Pancreas (tissue), 10 donors: ENCODE data around the gene DLX2. TPM values are rescaled to one million over a fixed set of nuclear protein-coding genes. Genes with fewer than 3 reads are reported as not detected.

Source experiments
- ATAC-seq, 4 donors: fragments of 200-7000 bp; cut with Tn5 transposase; one replicate each; pipeline versions ENCODE4 v1.8.0 to v1.9.1; 2020; ENCODE audit warnings: mild to moderate bottlenecking in 4 of 4, moderate library complexity in 4 of 4
- DNase-seq, 6 donors: peaks; one replicate each; pipeline ENCODE4 v3.0.0-alpha.2; 2020
- FAIRE-seq: peaks from 2 replicates; lab custom pipeline; 2012; peaks lifted over from hg19 to GRCh38; lab: Jason Lieb, UNC
- H3K27ac ChIP-seq, 4 donors: fragments of 200-600 bp; sonication (generic); 1 replicate in 3 of 4; 2 replicates in 1 of 4; pipeline versions ENCODE4 v1.5.0 to v1.8.0; 2020
- H3K27me3 ChIP-seq, 4 donors: fragments of 200-600 bp; one replicate each; pipeline ENCODE4 v1.8.0; 2021
- H3K36me3 ChIP-seq, 3 donors: fragments of 200-600 bp; sonication (generic) in 1 of 3; one replicate each; pipeline versions ENCODE4 v1.5.0 to v1.8.0; 2020 to 2021
- H3K4me1 ChIP-seq, 3 donors: fragments of 200-600 bp; one replicate each; pipeline ENCODE4 v1.8.0; 2021
- H3K4me3 ChIP-seq, 4 donors: fragments of 200-600 bp; sonication (generic) in 2 of 4; one replicate each; pipeline versions ENCODE4 v1.5.0 to v1.8.0; 2020 to 2021
- H3K9me3 ChIP-seq, 4 donors: fragments of 200-600 bp; one replicate each; pipeline ENCODE4 v1.8.0; 2021
- WGBS, 2 donors: extraction: QIAGEN DNeasy Blood & Tissue Kit; methylation state at CpG; one replicate each; pipeline ENCODE4 v1.1.7; 2013; 5-methylcytosine and 5-hydroxymethylcytosine counted together
- intact Hi-C, 3 donors: fragments of 100-400 bp; cut with DNase I; formaldehyde crosslinking; loops; one replicate each; pipeline versions ENCODE4 v1.11.1 to v1.14.2; 2022
- polyA plus RNA-seq, 2 donors: library from polyadenylated mRNA; stranded (reverse); fragments of 200-250 nt; gene quantifications; one replicate each; pipeline ENCODE4 v1.2.3, GENCODE V29; 2013
- total RNA-seq, 6 donors: library from RNA; stranded (reverse); fragmentation: NEBNext Ultra II Directional in 4 of 6; extraction: Animal tissue kit (Norgen Biotek cat#: 25700) in 4 of 6; gene quantifications; one replicate each; pipeline versions ENCODE4 v1.2.1 to v1.2.4, GENCODE V29; 2021 to 2023
- TF ChIP-seq, protein P1 (sequence below), 4 donors: fragments of 200-600 bp; sonication (generic) in 3 of 4; IDR thresholded peaks; one replicate each; pipeline versions ENCODE4 v1.5.0 to v1.8.0; 2021; ENCODE audit warnings: antibody characterized with exemption in 4 of 4
- donor health status: healthy with polysubstance abuse.
- donor health status: DM: no; HTN: no; CAD: no; lungs with moderate emphysema.
- donor health status: DM: no; HTN: no; CAD: no.
- donor health status: control.
- donor health status: control.
- donor health status: Bipolar disorder and iron deficiency.
- donor health status: DM: yes; HTN: yes; CAD: no.
- donor health status: DM: no; HTN: no; CAD: no.
- donor health status: DM: no; HTN: no; CAD: no.
- donor health status: DM: yes; HTN: yes; CAD: no.

Gene DLX2
- total and polyA plus RNA-seq, 8 donors: not detected

DNA sequence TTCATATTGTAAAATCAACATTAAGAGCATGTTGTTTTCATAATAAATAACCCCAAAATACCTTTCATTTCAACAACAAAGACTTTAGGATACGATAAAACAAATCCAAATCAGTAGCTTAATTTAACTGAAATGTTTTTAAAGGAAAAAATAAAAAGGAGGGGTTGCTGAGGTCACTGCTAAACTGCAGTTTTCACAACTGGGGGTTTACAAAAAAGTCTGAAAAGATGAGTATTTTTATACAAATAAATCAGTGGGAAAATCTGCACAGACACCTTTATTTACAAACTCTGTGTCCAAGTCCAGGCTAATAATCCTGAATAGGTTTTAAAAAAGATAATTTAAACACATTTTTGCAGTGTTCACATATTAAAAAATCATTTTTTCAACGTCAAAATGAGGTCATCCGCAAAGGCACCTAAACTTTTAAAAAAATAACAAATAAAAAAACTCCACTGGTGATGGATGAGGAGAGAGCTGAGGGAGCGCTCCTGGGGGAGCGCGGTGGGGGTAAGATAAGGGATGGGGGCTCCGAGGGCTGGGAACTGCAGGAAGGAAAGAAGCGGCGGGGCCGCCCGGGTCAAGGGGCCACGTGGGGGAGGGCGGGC is 3.1 kb downstream of the DLX2 start:
- FAIRE-seq: no peak
- WGBS, 2 donors: 9% methylated on average over 12 to 13 of the region's 13 CpGs
- peaks cover 8 to 34% (median 21%) of the 10 kb centered on the region in 3 donors for H3K4me1 ChIP-seq

DNA sequence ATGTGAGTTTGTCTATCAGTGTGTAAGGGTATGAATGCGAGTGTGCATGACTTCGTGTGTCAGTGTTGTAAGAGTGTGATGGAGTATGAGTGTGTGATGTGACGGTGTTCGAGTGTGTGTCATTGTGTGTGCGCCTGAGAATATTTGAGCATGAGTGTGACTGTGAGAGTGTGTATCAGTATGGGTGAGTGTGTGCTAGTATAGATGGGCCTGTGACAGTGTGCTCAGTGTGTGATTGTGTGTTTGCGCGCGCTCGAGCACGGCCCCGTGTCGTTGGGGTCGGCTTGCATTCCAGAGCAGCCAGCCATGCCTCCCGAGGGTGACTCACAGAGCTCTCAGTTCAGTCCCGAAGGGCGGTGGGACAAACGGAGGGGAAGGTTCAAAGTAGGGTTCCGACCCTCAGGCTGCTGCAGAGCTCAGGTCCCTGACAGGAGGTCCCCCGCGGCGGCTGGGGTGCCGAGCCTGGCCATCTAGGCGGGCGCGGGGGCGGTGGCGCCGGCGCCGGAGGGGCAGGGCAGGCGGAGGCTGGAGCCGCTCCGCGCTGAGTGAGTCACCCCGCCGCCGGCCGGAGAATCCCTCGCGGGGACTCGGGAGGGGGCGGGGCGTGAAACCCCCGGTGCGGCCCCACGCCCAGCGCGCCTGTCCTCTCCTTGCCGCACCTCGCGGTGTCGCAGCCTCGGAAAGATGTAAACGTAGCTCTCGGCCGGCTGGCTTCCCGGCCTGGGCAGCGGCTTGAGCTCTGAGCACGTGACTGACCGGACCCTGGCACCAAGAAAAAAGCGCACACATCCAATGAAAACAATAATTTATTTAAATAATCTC is 3.8 kb downstream of the DLX2 start:
- Histone ChIP-seq H3K27me3 (peaks cover 3 to 57% (median 18%) of the 10 kb centered on the region in 4 donors), H3K27ac (no peak overlapping the region), H3K9me3 (no peaks in the 10 kb centered on the region), H3K36me3 (no peaks in the 10 kb centered on the region), H3K4me3 (peak overlapping the region in 2 of 4 donors; percentile 22 to 30), H3K4me1 (peaks cover 8 to 40% (median 21%) of the 10 kb centered on the region in 3 donors)
- intact Hi-C loops: no loop called here
- WGBS, 2 donors: 10% methylated on average over 52 to 61 of the region's 61 CpGs
- TF ChIP-seq, protein P1, sequence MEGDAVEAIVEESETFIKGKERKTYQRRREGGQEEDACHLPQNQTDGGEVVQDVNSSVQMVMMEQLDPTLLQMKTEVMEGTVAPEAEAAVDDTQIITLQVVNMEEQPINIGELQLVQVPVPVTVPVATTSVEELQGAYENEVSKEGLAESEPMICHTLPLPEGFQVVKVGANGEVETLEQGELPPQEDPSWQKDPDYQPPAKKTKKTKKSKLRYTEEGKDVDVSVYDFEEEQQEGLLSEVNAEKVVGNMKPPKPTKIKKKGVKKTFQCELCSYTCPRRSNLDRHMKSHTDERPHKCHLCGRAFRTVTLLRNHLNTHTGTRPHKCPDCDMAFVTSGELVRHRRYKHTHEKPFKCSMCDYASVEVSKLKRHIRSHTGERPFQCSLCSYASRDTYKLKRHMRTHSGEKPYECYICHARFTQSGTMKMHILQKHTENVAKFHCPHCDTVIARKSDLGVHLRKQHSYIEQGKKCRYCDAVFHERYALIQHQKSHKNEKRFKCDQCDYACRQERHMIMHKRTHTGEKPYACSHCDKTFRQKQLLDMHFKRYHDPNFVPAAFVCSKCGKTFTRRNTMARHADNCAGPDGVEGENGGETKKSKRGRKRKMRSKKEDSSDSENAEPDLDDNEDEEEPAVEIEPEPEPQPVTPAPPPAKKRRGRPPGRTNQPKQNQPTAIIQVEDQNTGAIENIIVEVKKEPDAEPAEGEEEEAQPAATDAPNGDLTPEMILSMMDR (IDR thresholded peaks at IDR 0.05): no peak
- ATAC-seq: peak in 3 of 4 donors; percentile 6 to 22 (median 15)
- peak in 3 of 6 donors; percentile 23 to 78 (median 48) for DNase-seq
- no peak for FAIRE-seq

More for the DNA sequence above, 3.1 kb downstream of the DLX2 start:
- DNase-seq (no peak), ATAC-seq (no peak)
- Histone ChIP-seq H3K27me3 (peaks cover 3 to 58% (median 20%) of the 10 kb centered on the region in 4 donors), H3K9me3 (no peaks in the 10 kb centered on the region), H3K27ac (no peak overlapping the region), H3K4me3 (peak overlapping the region in 1 of 4 donors; percentile 30), H3K36me3 (no peaks in the 10 kb centered on the region)
- intact Hi-C loops: loop anchor here in 1 of 3 donors (10.0 kb wide), 1 partner anchor 285 kb away; no protein-coding TSS in a partner anchor
- TF ChIP-seq, protein P1 (IDR thresholded peaks at IDR 0.05): no peak

DNA sequence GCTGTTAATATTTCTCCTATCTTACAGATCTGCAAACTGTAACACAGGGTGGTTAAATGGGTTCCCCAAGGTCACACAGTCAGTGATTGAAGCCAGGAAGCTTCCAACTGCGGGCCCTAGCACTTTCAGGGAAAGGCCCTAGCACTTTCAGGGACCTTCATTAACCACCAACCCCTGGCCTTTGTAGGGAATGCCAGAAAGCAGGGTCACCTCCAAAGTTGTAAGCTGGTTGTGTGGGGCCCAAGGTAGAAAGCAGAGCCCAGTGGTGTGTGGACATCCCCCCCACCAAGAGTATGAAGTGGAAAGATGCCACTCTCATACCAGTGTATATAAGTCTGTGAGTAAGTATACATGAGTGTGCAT is 4.4 kb downstream of the DLX2 start:
- H3K9me3 ChIP-seq: no peaks in the 10 kb centered on the region
- ATAC-seq: no peak
- TF ChIP-seq, protein P1 (IDR thresholded peaks at IDR 0.05): no peak
- no peak for DNase-seq
- no peaks in the 10 kb centered on the region for H3K36me3 ChIP-seq
- peaks cover 7 to 62% (median 19%) of the 10 kb centered on the region in 4 donors for H3K27me3 ChIP-seq
- no peak for FAIRE-seq
- H3K4me1 ChIP-seq: peaks cover 8 to 36% (median 16%) of the 10 kb centered on the region in 3 donors
- intact Hi-C loops: no loop called here
- WGBS, 2 donors: 27 to 28% methylated on average over 1 of the region's 1 CpG
- no peak overlapping the region for H3K27ac ChIP-seq
- H3K4me3 ChIP-seq: no peak overlapping the region

DNA sequence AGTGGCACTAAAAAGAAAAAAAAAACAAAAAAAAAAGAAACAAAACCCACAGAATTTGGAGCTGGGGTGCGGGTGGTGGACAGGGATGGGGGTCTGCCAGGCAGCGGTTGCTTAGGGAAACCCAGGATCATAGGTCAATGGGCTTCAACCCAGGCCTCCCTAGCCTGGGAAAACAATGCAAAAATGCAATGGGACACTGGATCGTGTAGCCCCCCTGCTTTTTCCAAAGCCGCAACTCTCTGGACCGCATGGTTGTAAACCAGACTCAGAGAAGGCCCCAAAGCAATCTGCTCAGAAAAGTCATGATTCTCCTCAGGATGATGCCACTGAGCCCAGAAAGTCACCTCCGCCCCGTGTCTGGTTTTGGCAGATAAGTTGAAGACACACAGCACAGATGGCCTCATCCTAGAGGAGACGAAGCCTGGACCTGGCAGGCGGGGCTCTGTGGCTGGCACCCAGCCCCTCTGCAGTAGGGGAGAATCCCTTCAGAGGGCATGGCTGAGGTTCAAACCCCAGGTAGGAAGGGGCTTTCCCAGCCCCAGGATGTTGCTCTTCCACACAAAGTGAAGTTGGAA is 5.1 kb downstream of the DLX2 start:
- WGBS, 2 donors: 39 to 41% methylated on average over 9 of the region's 9 CpGs
- Histone ChIP-seq H3K9me3 (no peaks in the 10 kb centered on the region), H3K4me1 (peaks cover 8 to 31% (median 10%) of the 10 kb centered on the region in 3 donors), H3K27ac (no peak overlapping the region), H3K27me3 (peaks cover 12 to 69% (median 21%) of the 10 kb centered on the region in 4 donors), H3K4me3 (no peak overlapping the region), H3K36me3 (no peaks in the 10 kb centered on the region)
- FAIRE-seq (no peak), DNase-seq (no peak), ATAC-seq (no peak)
- intact Hi-C loops: no loop called here
- TF ChIP-seq, protein P1 (IDR thresholded peaks at IDR 0.05): no peak
